T1000 (cell line): Measurements from ENCODE around the gene ATP1A3.
"Not testable (repeated sequence)": the region's sequence is repeated elsewhere in the genome, so short reads cannot be mapped to it uniquely, and the experiment has no call there.

Experiments used
- DNase-seq: peaks from one replicate; lab custom pipeline; 2025; ENCODE audit warnings: mixed read lengths; lab: John Stamatoyannopoulos, UW

ATP1A3 gene

DNA sequence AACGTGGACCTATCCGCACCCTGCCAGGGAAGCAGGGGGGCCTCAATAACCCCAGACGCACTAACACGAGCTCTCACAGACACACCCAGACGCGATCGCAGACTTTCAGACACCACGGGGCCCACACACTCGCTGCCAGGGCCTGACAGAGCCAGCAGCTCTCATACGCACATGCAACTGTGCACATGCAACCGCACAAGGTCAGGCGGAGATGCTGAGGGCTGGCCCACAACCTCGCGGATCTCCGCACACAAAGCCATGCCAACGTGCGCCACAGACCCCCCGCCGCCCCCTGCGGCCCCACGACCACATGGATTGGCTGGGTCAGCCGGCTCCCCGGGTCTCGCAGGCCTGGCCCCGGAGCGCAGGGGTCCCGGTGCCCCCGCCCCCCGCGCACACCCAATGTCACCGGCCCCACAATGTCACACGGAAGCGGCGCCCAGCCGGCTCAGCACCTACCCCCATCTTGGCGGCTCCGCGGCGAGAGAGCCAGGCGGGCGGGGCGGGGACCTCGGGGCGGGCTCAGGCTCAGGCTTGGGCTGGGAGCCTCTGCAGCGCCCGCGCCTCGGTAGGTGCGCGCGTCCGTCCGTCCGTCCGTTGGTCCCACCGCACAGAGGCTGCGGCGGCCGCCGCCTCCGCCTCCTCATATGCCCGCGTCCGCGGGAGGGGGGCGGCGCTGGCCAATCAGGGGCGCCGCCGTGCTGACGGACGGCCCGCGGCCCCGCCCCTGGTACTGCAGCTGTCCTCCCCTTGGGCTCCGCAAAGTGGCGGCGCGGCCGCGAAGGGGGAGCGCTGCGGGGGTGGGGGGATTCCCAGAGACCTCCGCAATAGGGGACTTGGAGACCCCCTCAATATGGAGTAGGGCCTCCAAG lies at the start of gene ATP1A3:
Gene ATP1A3, minus strand, starts transcription at position 619 of the 872 bp plus-strand sequence. Its CDS starts 154 bp downstream, at position 465.
- DNase-seq: no peak

- no peak for DNase-seq
Observed at GRCh38 chr19:42042455-42043170, 48.6 kb upstream of the ATP1A3 start.

DNA sequence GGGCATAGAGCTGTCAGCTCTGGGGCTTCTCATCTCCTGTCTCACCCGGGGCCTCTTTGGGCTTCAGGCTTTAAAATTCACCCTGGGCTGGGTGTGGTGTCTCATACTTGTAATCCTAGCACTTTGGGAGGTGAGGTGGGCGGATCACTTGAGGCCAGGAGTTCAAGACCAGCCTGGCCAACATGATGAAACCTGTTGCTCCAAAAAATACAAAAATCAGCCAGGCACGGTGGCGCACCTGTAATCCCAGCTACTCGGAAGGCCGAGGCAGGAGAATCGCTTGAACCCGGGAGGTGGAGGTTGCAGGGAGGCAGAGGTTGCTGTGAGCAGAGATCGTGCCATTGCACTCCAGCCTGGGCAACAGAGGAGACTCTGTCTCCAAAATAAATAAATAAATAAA lies 46.5 kb upstream of the ATP1A3 start:
- DNase-seq: not testable (repeated sequence)

- no peak for DNase-seq
Observed at GRCh38 chr19:42040031-42040430, 46.0 kb upstream of the ATP1A3 start.

DNA sequence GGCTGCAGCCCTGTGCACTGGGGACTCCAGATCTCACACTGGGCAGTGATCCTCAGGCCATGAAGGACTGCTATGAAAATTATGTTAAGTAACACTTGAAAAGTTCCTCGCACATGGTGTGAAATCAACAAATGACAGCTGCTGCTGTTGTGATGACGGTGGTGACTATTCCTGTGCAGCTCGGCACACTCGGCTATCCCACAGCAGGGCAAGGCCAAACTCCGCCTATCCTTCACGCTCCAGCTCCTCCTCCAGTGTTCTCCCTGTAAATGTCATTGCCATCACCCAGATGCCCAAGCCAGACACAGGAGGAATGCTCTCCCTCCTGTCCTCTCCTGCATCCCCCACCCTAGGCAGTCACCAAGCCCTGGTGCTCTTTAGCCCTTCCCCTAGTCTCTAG lies 44.6 kb upstream of the ATP1A3 start:
- DNase-seq: no peak

GRCh38 chr19:42037649-42038048 lies 43.6 kb upstream of the ATP1A3 start:
- no peak for DNase-seq

DNA sequence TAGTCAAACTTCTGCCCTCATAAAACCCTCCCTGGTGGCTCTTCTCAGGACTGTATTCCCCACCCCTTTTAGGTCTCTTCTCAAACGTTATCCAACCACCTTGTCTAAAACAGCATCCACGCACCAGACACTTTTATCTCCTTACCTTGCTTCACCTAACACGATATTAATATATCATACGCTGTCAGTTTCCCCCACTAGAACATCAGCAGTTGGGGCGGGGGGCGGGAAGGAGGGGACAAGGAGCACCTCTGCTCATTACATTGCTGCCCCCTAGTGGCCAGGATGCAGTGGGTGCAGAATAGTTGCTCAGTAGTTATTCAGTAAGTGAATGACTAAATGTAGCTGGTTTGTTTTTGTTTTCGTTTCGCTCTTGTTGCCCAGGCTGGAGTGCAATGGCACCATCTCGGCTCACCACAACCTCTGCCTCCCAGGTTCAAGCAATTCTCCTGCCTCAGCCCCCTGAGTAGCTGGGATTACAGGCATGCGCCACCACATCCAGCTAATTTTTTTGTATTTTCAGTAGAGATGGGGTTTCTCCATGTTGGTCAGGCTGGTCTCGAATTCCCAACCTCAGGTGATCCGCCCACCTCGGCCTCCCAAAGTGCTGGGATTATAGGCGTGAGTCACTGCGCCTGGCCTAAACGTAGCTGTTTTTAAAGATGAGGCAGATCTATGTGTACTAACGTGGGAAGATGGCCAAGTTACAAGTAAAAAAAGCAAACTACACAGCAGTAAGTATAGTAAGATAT lies 40.8 kb upstream of the ATP1A3 start:
- DNase-seq: peak; percentile 19

- DNase-seq: no peak
Observed at GRCh38 chr19:42033413-42033812, 39.4 kb upstream of the ATP1A3 start.

- no peak for DNase-seq
Observed at GRCh38 chr19:42032431-42032830, 38.4 kb upstream of the ATP1A3 start.

- DNase-seq: no peak
Observed at GRCh38 chr19:42030645-42031440, 36.8 kb upstream of the ATP1A3 start.

GRCh38 chr19:42028304-42029216 lies 34.5 kb upstream of the ATP1A3 start:
- DNase-seq: no peak

DNA sequence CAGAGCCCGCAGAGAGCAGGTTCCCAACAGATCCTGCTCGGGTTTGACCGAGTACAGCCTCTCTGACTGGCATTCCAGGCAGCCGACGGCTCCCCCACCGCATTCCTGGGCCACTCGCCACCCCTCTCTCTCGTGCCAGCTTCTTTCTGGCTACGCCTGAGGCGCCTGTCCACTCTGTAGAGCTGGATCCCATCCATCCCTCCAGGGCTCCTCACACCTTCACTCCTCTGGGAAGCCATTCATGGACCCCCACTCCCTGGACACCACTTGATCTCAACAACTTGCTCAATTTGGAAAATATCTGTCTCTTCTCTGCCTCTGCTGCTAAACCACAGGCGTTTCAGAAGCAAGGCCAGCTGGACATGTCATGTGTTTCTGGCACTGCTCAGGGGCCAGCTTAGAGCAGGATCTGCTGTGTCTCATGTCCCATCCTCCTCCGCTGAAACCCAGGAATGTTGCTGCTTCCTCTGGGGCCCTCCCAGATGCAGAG lies 30.6 kb upstream of the ATP1A3 start:
- no peak for DNase-seq

DNA sequence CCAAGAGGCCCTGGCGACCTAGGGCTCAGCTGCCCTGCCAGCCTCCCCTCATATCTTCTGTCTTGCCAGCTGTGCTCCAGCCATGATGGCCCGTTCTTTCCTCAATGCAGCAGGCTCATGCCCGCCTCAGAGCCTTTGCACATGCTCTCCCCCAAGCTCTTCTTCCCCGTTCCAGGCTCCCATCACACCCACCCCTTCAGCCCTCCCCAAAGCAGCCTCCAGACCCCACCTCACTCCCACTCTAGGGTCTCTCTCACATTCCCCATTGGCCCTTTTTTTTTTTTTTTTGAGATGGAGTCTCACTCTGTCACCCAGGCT lies 29.9 kb upstream of the ATP1A3 start:
- DNase-seq: no peak

DNA sequence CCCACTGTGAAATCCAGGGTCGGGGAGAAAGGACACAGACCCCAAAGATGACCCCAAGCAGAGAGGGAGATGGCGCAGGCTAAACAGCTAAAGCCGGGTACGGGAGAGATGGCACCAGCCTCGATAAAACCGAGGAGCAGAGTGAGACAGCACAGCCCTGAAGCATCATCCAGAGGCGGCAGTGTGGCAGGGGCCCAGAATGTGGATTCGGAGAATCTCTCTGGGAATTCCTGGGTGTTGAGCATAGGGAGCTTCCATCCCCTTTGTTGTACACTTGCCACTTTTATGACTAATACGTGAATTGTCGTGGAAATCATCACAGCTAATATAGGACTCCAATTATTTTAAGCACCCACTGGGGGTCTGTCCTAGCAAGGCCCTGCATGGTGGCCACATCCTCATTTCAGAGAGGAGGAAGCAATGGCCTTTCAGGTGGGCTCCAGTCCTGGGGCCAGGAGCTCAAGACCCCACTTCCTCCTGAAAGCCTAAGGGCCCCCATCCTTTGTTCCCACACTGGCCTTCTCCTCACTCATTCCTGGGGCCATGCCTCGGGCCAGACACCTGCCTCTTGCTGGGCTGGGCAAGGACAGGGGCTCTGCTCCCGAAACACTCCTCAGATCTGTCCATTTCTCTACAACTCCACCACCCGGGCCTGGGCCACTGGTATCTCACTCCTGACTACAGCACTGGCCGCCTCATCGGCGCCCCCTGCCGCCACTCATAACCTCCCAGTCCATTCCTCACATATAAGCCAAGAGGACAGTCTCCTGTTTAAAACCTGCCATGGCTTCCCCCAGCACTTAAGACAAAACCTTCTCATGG lies 29.3 kb upstream of the ATP1A3 start:
- no peak for DNase-seq

- no peak for DNase-seq
Observed at GRCh38 chr19:42022616-42023015, 28.6 kb upstream of the ATP1A3 start.

DNA sequence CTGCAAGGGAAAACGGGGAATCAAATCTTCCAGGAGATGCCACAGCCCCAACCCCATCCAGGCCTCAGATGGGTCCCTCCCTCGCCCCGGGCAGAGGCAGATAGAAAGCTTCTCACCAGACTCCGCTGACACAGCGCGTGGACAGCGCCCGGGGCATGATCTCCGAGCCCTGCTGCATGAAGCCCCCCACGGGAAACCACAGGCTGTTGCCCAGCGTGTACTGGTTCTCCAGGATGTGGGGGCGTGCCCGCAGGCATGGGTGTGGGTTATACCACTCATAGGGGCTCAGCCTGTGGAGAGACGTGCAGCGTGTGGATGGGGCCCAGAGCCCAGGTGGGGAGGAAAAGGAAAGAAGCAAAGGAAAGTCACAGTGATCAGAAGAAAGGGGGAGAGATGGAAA lies 27.2 kb upstream of the ATP1A3 start:
- DNase-seq: no peak

DNA sequence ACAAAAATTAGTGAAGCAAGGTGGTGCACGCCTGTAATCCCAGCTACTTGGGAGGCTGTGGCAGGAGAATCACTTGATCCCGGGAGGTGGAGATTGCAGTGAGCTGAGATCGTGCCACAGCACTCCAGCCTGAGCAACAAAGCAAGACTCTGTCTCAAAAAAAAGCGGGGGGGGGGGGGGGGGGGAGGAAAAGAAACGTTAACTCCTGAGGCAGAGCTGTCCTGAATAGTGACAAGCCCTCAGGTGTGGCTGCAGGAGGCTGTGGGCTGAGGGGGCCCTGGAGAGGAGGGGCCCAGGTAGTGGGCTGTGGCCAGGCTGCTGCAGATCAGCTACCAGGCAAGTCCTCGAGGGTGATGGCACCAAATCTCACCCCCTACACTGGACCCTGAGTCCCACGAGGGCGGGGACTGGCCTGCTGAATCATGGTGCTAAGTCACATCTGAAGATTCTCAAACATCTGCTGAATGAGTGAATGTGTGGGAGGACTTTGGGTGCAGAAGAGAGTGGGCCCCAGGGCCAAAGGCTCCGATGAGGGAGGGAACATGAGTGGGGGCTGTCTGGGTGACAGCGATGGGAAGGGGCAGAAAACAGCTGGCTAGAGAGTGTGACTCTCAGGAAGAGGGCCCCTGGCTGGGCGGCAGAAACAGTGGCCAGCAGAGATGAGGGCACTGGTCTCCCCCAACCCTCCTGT lies 24.6 kb upstream of the ATP1A3 start:
- no peak for DNase-seq

- no peak for DNase-seq
Observed at GRCh38 chr19:42017040-42017439, 23.0 kb upstream of the ATP1A3 start.

DNA sequence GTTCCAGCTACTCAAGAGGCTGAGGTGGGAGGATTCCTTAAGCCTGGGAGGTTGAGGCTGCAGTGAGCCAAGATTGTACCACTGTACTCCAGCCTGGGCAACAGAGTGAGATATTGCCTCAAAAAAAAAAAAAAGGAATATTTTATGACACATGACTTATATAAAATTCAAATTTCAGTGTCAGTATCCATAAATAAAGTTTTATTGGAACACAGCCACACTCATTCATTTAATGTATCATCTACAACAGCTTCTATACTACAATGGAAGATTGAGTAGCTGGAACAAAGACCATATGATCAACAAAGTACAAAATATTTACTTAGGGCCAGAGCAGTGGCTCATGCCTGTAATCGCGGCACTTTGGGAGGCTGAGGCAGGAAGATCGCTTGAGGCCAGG lies 18.7 kb upstream of the ATP1A3 start:
- not testable (repeated sequence) for DNase-seq
